ENCODE data around the gene FANCB.

FANCB gene

GRCh38 chrX:14864631-14865030, 8.2 kb downstream of the FANCB start:
- no peak overlapping the region for H3K4me3 ChIP-seq (ENCODE audit: low read depth, low read length)
- DNase-seq (ENCODE audit: low read depth): no peak
- no peak for TF ChIP-seq CTCF (IDR thresholded peaks at IDR 0.05; ENCODE audit: low read depth, low read length, missing control alignments)

GRCh38 chrX:14851526-14851925, 21.3 kb downstream of the FANCB start:
- H3K4me3 ChIP-seq (ENCODE audit: low read depth, low read length): no peak overlapping the region
- no peak for TF ChIP-seq CTCF (IDR thresholded peaks at IDR 0.05; ENCODE audit: low read depth, low read length, missing control alignments)
- no peak for DNase-seq (ENCODE audit: low read depth)

- no peak overlapping the region for H3K4me3 ChIP-seq (ENCODE audit: low read depth, low read length)
- no peak for TF ChIP-seq CTCF (IDR thresholded peaks at IDR 0.05; ENCODE audit: low read depth, low read length, missing control alignments)
- DNase-seq (ENCODE audit: low read depth): no peak
These were observed 29.2 kb downstream of the FANCB start for GRCh38 chrX:14843666-14844065.

GRCh38 chrX:14837155-14837554, 35.7 kb downstream of the FANCB start:
- no peak for TF ChIP-seq CTCF (IDR thresholded peaks at IDR 0.05; ENCODE audit: low read depth, low read length, missing control alignments)
- no peak for DNase-seq (ENCODE audit: low read depth)
- H3K4me3 ChIP-seq (ENCODE audit: low read depth, low read length): no peak overlapping the region

- no peak for DNase-seq (ENCODE audit: low read depth)
- no peak for TF ChIP-seq CTCF (IDR thresholded peaks at IDR 0.05; ENCODE audit: low read depth, low read length, missing control alignments)
- no peak overlapping the region for H3K4me3 ChIP-seq (ENCODE audit: low read depth, low read length)
These were observed 40.3 kb downstream of the FANCB start for GRCh38 chrX:14832586-14832985.

GRCh38 chrX:14832151-14832550, 40.7 kb downstream of the FANCB start:
- H3K4me3 ChIP-seq (ENCODE audit: low read depth, low read length): no peak overlapping the region
- DNase-seq (ENCODE audit: low read depth): no peak
- no peak for TF ChIP-seq CTCF (IDR thresholded peaks at IDR 0.05; ENCODE audit: low read depth, low read length, missing control alignments)

- TF ChIP-seq CTCF (IDR thresholded peaks at IDR 0.05; ENCODE audit: low read depth, low read length, missing control alignments): no peak
- H3K4me3 ChIP-seq (ENCODE audit: low read depth, low read length): no peak overlapping the region
- no peak for DNase-seq (ENCODE audit: low read depth)
These were observed 43.2 kb downstream of the FANCB start for GRCh38 chrX:14829643-14830042.

Data from GM12864 (cell line).